Suprapubic skin (tissue), 4 donors: Measurements from ENCODE around the gene TNFRSF14.

Experiments used
- CTCF ChIP-seq, 2 donors: fragments of 200-600 bp in 1 of 2; fragments of 450-650 bp in 1 of 2; sonication (generic) in 1 of 2; IDR thresholded peaks; one replicate each; pipeline ENCODE4 v1.5.1; 2016 to 2019; ENCODE audit warnings: antibody characterized with exemption in 2 of 2, mild to moderate bottlenecking in 1 of 2, moderate library complexity in 1 of 2
- EP300 ChIP-seq: sonication (generic); formaldehyde crosslinking; IDR thresholded peaks from one replicate; pipeline ENCODE4 v1.6.1; 2017; ENCODE audit warnings: antibody characterized with exemption
- POLR2A ChIP-seq, 2 donors: fragments of 450-650 bp; IDR thresholded peaks; one replicate each; pipeline ENCODE4 v1.6.1; 2017; ENCODE audit warnings: antibody characterized with exemption in 2 of 2, mild to moderate bottlenecking in 2 of 2, moderate library complexity in 2 of 2
- POLR2AphosphoS5 ChIP-seq, 3 donors: sonication (generic); formaldehyde crosslinking; IDR thresholded peaks; one replicate each; pipeline ENCODE4 v1.6.1; 2017; ENCODE audit warnings: antibody characterized with exemption in 3 of 3

DNA sequence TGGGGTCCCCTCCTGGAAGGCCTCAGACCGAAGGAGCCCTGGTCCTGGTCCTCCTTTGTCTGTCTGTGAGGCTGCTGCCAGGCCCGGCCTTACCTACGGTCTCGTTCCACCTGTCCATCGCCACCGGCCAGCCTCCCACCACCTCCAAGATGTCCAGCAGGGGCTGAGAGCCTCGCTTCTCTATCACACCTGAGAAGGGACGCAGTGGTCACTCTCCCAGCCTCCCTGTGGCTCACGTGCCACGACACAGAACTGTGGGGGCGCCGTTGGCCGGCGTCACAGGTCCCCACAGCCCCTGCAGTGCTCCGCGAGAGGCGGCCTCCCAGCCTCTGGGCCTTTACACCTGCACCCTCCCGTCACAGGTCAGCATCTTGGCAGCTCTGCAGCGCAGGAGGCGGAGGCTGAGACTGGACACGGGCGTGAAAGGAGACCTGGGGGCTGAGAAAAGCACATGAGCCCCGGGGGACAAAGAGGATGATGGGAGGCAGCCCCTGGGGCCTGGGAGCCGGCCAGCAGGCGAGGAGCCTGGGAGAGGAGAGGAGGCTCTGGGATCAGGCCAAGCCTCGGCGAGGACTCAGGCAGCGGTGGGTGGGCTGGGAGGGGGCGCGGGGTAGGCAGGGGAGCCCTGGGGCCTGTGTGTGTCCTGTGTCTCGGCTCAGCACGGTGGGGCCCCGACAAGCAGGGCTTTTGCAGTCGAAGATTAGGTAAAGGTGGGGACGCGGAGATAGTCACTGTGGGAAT is 50.9 kb downstream of the TNFRSF14 start:
- no peak for TF ChIP-seq CTCF (IDR thresholded peaks at IDR 0.05)
- TF ChIP-seq POLR2A (IDR thresholded peaks at IDR 0.05) = no peak
- no peak for TF ChIP-seq POLR2AphosphoS5 (IDR thresholded peaks at IDR 0.05)
- TF ChIP-seq EP300 = no peak
